ENCODE data around the gene APRT.
A peak's percentile ranks its signal among the peaks of the same experiment; 100 is the strongest.
"Not testable (repeated sequence)": the region's sequence is repeated elsewhere in the genome, so short reads cannot be mapped to it uniquely, and the experiment has no call there.

Gene APRT

DNA sequence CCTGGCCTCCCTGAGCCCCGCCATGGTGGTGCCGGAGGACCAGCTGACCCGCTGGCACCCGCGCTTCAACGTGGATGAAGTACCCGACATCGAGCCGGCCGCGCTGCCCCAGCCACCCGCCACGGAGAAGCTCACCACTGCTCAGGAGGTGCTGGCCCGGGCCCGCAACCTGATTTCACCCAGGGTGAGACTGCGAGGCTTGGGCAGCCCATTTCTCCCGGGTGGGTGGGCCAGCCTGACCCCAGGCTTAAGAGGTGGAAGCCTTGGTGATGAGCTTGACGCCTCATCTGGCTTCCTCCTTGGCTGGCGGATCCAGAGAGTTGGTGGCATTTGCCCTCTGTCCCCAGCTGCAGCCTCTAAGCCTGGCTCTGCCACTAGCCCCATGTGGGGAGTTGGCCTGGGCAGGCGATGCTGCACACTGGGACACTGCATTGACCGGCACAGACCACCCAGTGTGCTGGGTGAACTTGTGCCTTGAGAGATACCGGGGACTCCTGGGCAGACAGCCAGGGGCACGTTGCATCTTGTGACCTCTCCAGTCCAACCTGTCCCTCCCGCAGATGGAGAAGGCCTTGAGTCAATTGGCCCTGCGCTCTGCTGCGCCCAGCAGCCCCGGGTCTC lies 5.1 kb downstream of the APRT start:
- no peak for DNase-seq

- DNase-seq, result no peak
Measured at GRCh38 chr16:88805887-88806393, 5.8 kb downstream of the APRT start.

- DNase-seq, result no peak
Measured at GRCh38 chr16:88805340-88805715, 6.4 kb downstream of the APRT start.

GRCh38 chr16:88804552-88805339 lies 7.0 kb downstream of the APRT start:
- DNase-seq, result no peak

DNA sequence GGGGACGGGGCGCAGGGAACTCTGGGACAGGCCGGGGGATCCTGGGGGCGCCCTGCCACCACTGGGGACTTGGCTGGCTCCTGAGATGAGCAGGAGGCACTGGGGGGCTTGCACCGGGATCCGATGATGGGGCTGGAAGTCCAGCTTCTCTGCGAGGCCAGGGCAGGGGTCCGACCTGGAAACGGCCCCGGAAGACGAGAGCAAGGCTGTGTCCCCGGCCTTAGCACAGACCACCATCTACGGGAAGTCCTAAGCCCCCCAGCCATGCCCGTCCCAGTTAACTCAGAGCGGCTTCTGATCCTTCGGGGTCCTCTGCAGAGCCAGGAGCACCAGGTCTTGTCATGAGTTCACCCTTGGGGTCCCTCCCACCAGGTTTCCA lies 7.6 kb downstream of the APRT start:
- DNase-seq, result no peak

DNA sequence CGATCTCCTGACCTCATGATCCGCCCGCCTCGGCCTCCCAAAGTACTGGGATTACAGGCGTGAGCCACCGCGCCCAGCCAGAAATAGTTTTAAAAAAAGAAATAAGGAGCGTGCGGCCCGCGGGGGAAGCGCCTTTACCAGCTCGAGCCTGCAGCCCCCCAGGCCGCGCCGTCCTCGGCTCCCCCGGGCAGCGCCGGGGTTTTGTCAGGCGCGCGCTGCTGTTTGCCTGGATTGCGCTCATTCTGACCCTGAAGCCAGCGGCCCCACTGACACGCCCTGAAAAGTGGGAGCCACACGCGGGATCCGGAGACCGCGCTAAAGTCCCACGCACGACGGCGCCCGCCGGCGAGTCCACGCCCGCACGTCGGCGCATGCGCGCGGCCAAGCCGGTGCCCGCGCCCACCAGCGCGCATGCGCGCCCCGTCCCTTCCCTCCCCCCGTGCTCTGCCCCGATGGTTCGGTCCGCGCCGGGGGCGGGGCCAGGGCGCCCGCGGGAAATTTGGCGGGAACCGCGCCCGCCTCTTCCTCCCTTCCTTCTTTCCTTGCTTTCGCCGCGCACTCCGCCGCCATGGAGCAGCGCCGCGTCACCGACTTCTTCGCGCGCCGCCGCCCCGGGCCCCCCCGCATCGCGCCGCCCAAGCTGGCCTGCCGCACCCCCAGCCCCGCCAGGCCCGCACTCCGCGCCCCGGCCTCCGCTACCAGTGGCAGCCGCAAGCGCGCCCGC lies 8.3 kb downstream of the APRT start, which contains the start of gene CDT1:
Gene CDT1, plus strand, starts transcription at position 526 of the 724 bp plus-strand sequence. Its CDS starts 43 bp downstream, at position 569.
- DNase-seq, result peak; percentile 87

- DNase-seq, result no peak
Measured at GRCh38 chr16:88800277-88800592, 11.5 kb downstream of the APRT start.

DNA sequence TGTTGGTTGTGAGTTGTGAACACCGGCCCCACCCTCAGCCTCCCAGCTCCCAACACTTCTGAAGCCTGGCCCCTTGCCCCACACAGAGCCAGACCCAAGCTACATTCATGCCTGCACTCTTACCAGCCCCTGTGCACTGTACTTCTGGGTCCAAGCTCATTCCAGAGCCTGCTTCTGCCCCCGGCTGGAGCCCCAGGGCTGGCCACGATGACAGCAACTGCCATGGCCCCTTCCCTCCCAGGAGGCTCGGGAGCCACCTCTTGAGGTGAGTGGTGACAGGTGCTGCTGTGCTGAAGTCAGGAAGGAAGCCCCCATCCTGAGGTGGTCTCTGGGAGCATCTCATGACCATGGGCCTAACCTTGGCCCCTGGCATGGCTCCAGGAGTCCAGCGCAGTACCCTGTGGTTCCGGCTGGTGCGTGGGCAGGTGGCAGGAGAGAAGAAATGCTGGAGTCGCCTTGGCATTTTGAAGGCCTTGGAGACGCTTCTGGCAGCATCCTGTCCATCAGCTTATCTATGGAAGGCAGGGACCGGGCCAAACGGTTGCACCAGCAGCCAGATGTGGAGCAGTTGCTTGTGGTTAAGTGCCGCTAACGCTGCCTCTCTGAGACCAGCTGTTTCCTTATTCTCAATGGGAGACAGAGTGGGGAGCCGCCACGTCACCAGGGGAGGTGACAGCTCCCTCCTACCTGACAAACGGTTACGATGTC lies 12.0 kb downstream of the APRT start:
- no peak for DNase-seq

GRCh38 chr16:88798772-88799455 lies 12.8 kb downstream of the APRT start:
- no peak for DNase-seq

DNA sequence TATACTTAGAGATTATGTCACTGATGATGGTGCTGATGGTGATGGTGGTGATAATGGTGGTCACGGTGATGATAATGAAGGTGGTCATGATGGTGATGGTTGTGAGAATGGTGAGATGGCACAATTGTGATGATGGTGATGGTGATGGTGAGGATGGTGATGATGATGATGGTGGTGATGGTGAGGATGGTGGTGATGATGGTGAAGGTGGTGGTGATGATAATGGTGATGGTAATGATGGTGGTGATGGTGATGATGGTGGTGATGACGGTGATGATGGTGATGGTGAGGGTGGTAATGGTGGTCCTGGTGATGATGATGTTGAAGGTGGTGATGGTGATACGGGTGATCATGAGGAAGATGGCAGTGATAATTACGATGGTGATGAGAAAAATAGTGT lies 13.7 kb downstream of the APRT start:
- DNase-seq, result no peak

GRCh38 chr16:88796278-88796677 lies 15.4 kb downstream of the APRT start:
- DNase-seq, result no peak

DNA sequence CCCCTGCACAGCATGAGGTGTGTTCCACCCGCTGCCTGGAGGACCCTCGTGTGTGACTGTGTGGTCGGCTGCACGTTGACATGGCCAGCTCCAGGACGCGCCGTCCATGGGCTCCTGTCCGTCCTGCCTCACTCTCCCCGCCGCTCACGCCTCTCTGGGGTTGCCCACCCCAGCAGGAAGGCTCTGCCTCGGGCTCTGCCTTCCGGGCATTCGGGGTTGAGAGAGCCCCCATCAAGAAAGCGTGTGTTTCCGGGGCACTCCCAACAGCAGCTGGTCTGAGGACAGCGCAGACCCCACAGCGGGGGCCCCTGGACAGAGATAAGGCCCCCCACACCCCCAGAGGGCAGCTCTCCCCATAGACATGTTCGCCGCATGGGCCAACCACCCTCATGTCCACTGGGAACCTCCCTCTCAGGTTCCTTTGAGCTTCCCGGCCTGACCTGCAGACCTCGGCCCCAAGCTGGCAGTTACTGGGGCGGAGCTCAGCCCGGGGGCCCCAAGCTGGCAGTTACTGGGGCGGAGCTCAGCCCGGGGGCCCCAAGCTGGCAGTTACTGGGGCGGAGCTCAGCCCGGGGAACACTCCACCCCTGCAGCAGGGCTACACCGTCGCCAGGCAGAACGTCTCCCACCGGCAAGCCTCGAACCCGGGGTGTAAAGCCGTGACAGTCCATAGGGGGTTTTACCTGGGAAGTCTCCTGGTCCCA lies 18.3 kb downstream of the APRT start:
- no peak for DNase-seq

- no peak for DNase-seq
Measured at GRCh38 chr16:88792668-88793250, 19.0 kb downstream of the APRT start.

- DNase-seq, result no peak
Measured at GRCh38 chr16:88792078-88792550, 19.6 kb downstream of the APRT start.

DNA sequence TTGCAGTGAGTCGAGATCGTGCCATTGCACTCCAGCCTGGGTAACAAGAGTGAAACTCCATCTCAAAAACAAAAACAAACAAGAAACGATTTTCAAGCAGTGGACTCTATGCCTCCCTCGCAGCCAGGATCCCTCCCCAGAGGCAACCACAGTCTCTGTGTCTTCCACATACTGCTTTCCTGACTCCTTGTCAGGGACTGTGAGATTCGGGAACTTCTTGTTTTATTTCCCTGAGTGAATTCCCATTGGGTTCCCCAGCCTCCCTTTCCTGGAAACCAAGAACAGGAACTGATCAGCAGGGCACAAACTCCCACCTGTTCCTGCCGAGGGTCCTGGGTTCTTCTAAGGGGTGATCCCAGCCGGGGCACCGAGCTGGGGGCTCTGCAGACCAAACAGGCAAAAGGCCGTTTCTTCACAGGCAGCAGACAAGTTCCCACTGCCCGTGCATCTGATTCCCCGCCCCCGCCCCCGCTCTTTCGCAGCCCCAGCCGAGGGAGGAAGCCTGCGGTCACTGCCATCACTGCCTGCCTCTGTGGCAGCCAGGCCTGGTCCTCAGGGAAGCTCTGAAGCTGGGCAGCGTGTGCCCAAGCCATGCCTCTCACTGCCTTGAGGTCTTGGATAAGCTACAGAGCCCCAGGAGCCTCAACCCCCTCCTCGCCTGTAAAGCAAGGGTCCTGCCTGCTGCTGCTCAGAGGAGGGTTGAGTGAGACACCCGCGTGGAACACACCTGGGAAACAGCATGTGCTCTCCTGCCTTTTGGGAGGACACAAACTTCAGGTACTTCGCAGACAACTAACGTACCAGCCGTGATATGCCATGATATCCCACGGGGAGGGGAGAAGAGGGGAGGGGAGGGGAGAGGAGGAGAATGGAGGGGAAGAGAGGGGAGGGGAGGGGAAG lies 21.2 kb downstream of the APRT start:
- no peak for DNase-seq

DNA sequence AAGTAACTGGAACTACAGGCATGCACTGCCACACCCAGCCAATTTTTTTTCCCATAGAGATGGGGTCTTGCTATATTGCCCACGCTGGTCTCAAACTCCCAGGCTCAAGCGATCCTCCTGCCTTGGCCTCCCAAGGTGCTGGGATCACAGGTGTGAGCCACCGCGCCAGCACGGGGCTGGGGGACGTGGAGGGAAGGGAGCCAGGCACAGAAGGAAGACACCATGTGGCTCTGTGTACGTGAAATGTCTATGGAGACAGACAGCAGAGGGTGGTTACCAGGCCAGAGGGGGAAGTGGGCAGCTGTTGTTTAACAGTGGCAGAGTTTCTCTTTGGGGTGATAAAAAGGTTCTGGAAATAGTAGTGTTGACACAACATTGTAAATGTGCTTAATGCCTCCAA lies 22.1 kb downstream of the APRT start:
- DNase-seq, result no peak

DNA sequence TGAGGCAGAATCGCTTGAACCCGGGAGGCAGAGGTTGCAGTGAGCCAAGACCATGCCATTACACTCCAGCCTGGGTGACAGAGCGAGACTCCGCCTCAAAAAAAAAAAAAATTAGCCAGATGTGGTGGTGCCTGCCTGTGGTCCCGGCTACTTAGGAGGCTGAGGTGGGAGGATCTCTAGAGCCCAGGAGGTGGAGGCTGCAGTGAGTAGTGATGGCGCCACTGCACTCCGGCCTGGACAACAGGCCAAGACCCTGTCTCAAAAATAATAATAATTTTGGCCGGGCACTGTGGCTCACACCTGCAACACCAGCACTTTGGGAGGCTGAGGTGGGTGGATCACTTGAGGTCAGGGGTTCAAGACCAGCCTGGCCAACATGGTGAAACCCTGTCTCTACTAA lies 23.0 kb downstream of the APRT start:
- not testable (repeated sequence) for DNase-seq

DNA sequence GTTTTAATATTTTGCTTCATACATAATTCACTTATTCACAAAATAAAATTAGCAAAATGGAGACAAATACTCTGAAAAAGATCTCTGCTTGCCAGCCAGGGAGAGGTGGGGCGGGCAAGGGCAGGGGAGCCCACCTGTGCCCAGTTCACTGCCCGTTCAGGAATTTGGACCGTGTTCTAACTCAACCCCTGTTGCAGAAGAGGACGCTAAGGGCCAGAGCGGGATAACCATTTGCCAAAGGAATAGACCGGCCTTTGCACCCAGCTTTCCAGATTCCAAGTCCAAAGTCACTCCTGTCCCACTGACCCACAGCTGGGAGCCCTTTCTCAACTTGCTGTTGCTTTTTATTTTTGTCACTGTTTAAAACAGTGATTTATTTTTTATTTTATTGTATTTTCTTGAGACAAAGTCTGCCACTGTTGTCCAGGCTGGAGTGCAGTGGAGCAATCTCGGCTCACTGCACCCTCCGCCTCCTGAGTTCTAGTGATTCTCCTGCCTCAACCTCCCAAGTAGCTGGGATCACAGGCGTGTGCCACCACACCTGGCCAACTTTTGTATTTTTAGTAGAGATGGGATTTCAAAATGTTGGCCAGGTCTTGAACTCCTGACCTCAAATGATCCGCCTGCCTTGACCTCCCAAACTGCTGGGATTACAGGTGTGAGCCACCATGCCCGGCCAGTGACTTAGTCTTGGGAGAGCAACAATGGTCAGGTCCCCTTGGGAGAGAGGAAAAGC lies 24.0 kb downstream of the APRT start:
- no peak for DNase-seq
